Motor neuron (in vitro differentiated cells): ENCODE results near the gene GGNBP2. TPM values are rescaled to one million over a fixed set of nuclear protein-coding genes. Genes with fewer than 3 reads are reported as not detected.
"Not testable (repeated sequence)": the region's sequence is repeated elsewhere in the genome, so short reads cannot be mapped to it uniquely, and the experiment has no call there.

Source experiments
- ATAC-seq, 8 experiments: fragments of 200-7000 bp; cut with Tn5 transposase; replicated peaks in 6 of 8; 2 replicates each; pipeline ENCODE4 v1.8.0; 2021; ENCODE audit warnings: mild to moderate bottlenecking in 8 of 8, moderate library complexity in 8 of 8
- H3K27ac ChIP-seq, 2 donors: fragments of 250-450 bp; sonication (Bioruptor Pico); 2 replicates each; pipeline ENCODE4 v1.9.0; 2021; ENCODE audit warnings: antibody characterized with exemption in 2 of 2, mild to moderate bottlenecking in 2 of 2, moderate library complexity in 1 of 2
- H3K4me1 ChIP-seq, 2 donors: fragments of 250-450 bp; sonication (Bioruptor Pico); replicated peaks in 1 of 2; 2 replicates each; pipeline ENCODE4 v1.6.1; 2021; ENCODE audit warnings: antibody characterized with exemption in 2 of 2, mild to moderate bottlenecking in 2 of 2, moderate library complexity in 1 of 2
- H3K4me3 ChIP-seq, 5 donors: fragments of 250-450 bp; sonication (Bioruptor Pico); 2 replicates each; pipeline ENCODE4 v1.9.0; 2021; ENCODE audit warnings: antibody characterized with exemption in 5 of 5, mild to moderate bottlenecking in 5 of 5, moderate library complexity in 4 of 5
- WGBS, 10 experiments: fragments of 450-650 bp; shearing (Covaris generic); methylation state at CpG; one replicate each; pipeline ENCODE4 v1.0.0; 2022; 5-methylcytosine and 5-hydroxymethylcytosine counted together
- in situ Hi-C, 9 experiments: fragments of 400-800 bp; cut with MboI; loops; one replicate each; pipeline ENCODE4 v1.15.0; 2021; ENCODE audit warnings: low sequenced_read_pairs in 9 of 9, low pct_unique_long_range_greater_than_20kb in 2 of 9; ENCODE audit not compliant: unreplicated experiment in 9 of 9
- total RNA-seq, 8 experiments: library from RNA; unstranded; fragments of 300-600 nt; gene quantifications; 2 replicates each; pipeline versions ENCODE4 v1.2.3 to v1.2.4, GENCODE V29; 2022

Gene GGNBP2
- total RNA-seq, 8 experiments from 2014 or later, result 45.8 to 103 (median 62.8) TPM

DNA sequence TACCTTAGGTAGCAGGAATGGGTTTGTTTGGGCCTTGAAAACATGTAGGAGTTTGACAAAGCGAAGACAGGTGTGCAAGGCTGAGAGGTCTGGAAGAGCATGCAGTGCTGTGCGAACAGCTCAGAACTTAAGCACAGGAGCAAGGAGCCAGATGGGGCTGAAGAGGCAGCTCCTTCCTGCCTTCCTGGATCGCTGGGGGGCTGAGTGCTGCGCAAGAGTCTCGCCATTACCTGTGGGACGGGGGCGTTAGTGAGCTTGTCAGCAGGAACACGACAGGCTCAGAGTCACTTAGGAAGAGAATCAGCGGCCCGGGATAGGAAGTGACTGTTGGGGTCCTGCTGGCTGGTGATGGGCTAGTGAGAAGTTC lies 56.2 kb downstream of the GGNBP2 start:
- peak in 3 of 8 experiments; percentile 6 to 28 (median 6) for ATAC-seq
- Histone ChIP-seq H3K27ac (peak overlapping the region; percentile 54 to 55), H3K4me1 (peaks cover 9 to 12% of the 10 kb centered on the region in 2 donors), H3K4me3 (peak overlapping the region; percentile 46 to 84 (median 80))
- WGBS, 10 experiments, result 0 to 35% (median 14%) methylated on average over 1 to 9 of the region's 10 CpGs; no CpG with 5 or more reads in 3 of the 10 experiments
- in situ Hi-C loops, result loop anchor here in 6 of 9 experiments (25.0 kb wide), 4 partner anchors 461 to 761 kb away; no protein-coding TSS in a partner anchor

- H3K4me1 ChIP-seq, result peaks cover 9 to 12% of the 10 kb centered on the region in 2 donors
- peak within 1 kb of the TSS; percentile 54 to 55 for H3K27ac ChIP-seq
- 0 to 1% (median 0%) methylated on average over 2 to 33 of the region's 60 CpGs; no CpG with 5 or more reads in 5 of the 10 experiments for WGBS, 10 experiments
- peak within 1 kb of the TSS; percentile 46 to 84 (median 80) for H3K4me3 ChIP-seq
- in situ Hi-C loops, result loop anchor here in 6 of 9 experiments (25.0 kb wide), 4 partner anchors 461 to 761 kb away; no protein-coding TSS in a partner anchor
- ATAC-seq, result peak; percentile 85 to 94 (median 92)
These were observed 56.7 kb downstream of the GGNBP2 start, which contains the start of gene MRM1 for GRCh38 chr17:36601303-36602029. Gene MRM1 (plus strand): TSS chr17:36601583. CDS start chr17:36601811, 228 bp downstream.

GRCh38 chr17:36602030-36602748 lies 57.5 kb downstream of the GGNBP2 start:
- Histone ChIP-seq H3K4me1 (peaks cover 9 to 12% of the 10 kb centered on the region in 2 donors), H3K27ac (peak overlapping the region in 1 of 2 donors; percentile 54), H3K4me3 (peak overlapping the region; percentile 46 to 84 (median 80))
- 0 to 3% (median 0%) methylated on average over 3 to 21 of the region's 38 CpGs; no CpG with 5 or more reads in 5 of the 10 experiments for WGBS, 10 experiments
- peak in 5 of 8 experiments; percentile 1 to 3 (median 2) for ATAC-seq
- in situ Hi-C loops, result loop anchor here in 6 of 9 experiments (25.0 kb wide), 4 partner anchors 460 to 760 kb away; no protein-coding TSS in a partner anchor

DNA sequence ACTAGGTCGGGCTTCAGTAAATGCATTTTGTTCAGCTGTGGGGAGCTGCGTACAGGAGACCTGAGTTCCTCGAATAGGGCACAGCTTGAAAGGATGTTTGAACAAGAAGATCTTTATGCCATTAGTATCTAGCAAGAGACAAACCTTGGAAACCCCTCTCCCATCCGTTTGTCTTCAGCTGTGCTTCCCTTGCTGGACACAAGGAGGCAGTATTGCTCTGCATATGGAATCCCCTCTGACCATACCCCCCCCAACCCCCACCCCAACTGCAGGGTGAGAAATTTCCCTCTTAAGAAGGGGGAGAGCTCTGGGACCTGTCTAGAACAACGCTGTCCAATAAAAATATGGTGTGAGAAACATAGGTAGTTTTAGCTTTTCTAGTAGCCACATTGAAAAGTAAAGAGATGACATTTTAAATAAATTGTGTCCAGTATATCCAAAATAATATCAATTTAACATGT lies 58.2 kb downstream of the GGNBP2 start:
- H3K4me1 ChIP-seq, result peaks cover 9 to 12% of the 10 kb centered on the region in 2 donors
- ATAC-seq, result peak in 1 of 8 experiments; percentile 5
- WGBS, 10 experiments, result 0 to 20% (median 7%) methylated on average over 1 to 4 of the region's 5 CpGs; no CpG with 5 or more reads in 6 of the 10 experiments
- no peak overlapping the region for H3K27ac ChIP-seq
- in situ Hi-C loops, result loop anchor here in 6 of 9 experiments (25.0 kb wide), 4 partner anchors 459 to 759 kb away; no protein-coding TSS in a partner anchor
- H3K4me3 ChIP-seq, result peak overlapping the region; percentile 46 to 84 (median 80)

GRCh38 chr17:36605028-36605427 lies 60.3 kb downstream of the GGNBP2 start:
- H3K4me1 ChIP-seq, result peaks cover 9 to 12% of the 10 kb centered on the region in 2 donors
- in situ Hi-C loops, result loop anchor here in 6 of 9 experiments (25.0 kb wide), 4 partner anchors 457 to 757 kb away; no protein-coding TSS in a partner anchor
- not testable (repeated sequence) for H3K4me3 ChIP-seq, ATAC-seq, H3K27ac ChIP-seq
- 85 to 100% (median 100%) methylated on average over 1 to 5 of the region's 5 CpGs; no CpG with 5 or more reads in 3 of the 10 experiments for WGBS, 10 experiments

- H3K4me1 ChIP-seq, result peaks cover 0 to 1% of the 10 kb centered on the region in 2 donors
- WGBS, 10 experiments, result 74 to 93% methylated on average over 5 of the region's 7 CpGs; no CpG with 5 or more reads in 8 of the 10 experiments
- H3K27ac ChIP-seq, result no peak overlapping the region
- in situ Hi-C loops, result loop anchor here in 6 of 9 experiments (25.0 kb wide), 4 partner anchors 454 to 754 kb away; no protein-coding TSS in a partner anchor
- ATAC-seq, result peak in 3 of 8 experiments; percentile 10 to 14 (median 12)
- H3K4me3 ChIP-seq, result no peak overlapping the region
These were observed 63.6 kb downstream of the GGNBP2 start for GRCh38 chr17:36608280-36608679.

- in situ Hi-C loops, result loop anchor here in 6 of 9 experiments (25.0 kb wide), 4 partner anchors 453 to 753 kb away; no protein-coding TSS in a partner anchor
- Histone ChIP-seq H3K4me1 (no peaks in the 10 kb centered on the region), H3K4me3 (no peak overlapping the region), H3K27ac (no peak overlapping the region)
- WGBS, 10 experiments, result 27 to 88% (median 68%) methylated on average over 2 to 15 of the region's 24 CpGs; no CpG with 5 or more reads in 5 of the 10 experiments
- ATAC-seq, result peak in 7 of 8 experiments; percentile 84 to 91 (median 86)
These were observed 64.2 kb downstream of the GGNBP2 start for GRCh38 chr17:36608794-36609497.

GRCh38 chr17:36609498-36609862 lies 64.8 kb downstream of the GGNBP2 start:
- ATAC-seq, result no peak
- Histone ChIP-seq H3K4me1 (no peaks in the 10 kb centered on the region), H3K4me3 (no peak overlapping the region), H3K27ac (no peak overlapping the region)
- 0 to 100% (median 87%) methylated on average over 1 to 5 of the region's 7 CpGs; no CpG with 5 or more reads in 6 of the 10 experiments for WGBS, 10 experiments
- in situ Hi-C loops, result loop anchor here in 6 of 9 experiments (25.0 kb wide), 4 partner anchors 453 to 753 kb away; no protein-coding TSS in a partner anchor

GRCh38 chr17:36610474-36610873 lies 65.8 kb downstream of the GGNBP2 start:
- in situ Hi-C loops, result loop anchor here in 6 of 9 experiments (25.0 kb wide), 4 partner anchors 452 to 752 kb away; no protein-coding TSS in a partner anchor
- Histone ChIP-seq H3K27ac (no peak overlapping the region), H3K4me1 (peaks cover 6 to 7% of the 10 kb centered on the region in 2 donors), H3K4me3 (no peak overlapping the region)
- ATAC-seq, result no peak
- WGBS, 10 experiments, result 66 to 100% (median 95%) methylated on average over 1 to 6 of the region's 6 CpGs; no CpG with 5 or more reads in 5 of the 10 experiments

DNA sequence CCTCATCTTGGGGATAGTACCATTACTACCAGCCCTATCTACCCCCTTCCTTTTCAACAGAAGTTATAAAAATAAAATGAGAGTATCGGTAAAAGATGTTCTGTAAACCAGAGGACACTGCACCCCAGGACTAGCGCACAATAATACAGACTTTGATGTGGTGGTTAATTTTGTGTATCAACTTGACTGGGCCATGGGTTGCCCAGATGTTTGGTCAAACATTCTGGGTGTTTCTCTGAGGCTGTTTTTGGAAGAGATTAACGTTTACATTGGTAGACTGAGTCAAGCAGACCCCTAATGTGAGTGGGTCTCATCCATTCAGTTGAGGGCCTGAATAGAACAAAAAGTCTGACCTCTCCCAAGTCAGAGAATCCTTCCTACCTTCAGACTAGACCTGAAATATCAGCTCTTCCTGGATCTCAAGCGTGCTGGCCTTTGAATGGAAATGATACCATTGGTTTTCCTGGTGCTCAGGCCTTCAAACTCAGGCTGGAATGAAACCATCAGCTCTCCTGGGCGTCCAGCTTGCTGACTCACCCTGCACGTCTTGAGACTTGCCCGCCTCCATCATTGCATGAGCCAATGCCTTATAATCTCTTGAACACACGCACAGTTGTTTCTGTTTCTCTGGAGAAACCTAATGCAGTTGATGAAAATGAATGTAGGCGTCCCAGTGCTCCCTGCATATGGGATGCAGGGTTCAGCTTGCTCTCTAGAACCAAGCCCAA lies 66.8 kb downstream of the GGNBP2 start:
- no peak overlapping the region for H3K4me3 ChIP-seq
- 7 to 100% (median 80%) methylated on average over 1 to 8 of the region's 9 CpGs; no CpG with 5 or more reads in 1 of the 10 experiments for WGBS, 10 experiments
- no peak overlapping the region for H3K27ac ChIP-seq
- ATAC-seq, result peak in 3 of 8 experiments; percentile 29 to 93 (median 39)
- in situ Hi-C loops, result loop anchor here in 6 of 9 experiments (25.0 kb wide), 4 partner anchors 451 to 751 kb away; no protein-coding TSS in a partner anchor
- H3K4me1 ChIP-seq, result peaks cover 6 to 7% of the 10 kb centered on the region in 2 donors

DNA sequence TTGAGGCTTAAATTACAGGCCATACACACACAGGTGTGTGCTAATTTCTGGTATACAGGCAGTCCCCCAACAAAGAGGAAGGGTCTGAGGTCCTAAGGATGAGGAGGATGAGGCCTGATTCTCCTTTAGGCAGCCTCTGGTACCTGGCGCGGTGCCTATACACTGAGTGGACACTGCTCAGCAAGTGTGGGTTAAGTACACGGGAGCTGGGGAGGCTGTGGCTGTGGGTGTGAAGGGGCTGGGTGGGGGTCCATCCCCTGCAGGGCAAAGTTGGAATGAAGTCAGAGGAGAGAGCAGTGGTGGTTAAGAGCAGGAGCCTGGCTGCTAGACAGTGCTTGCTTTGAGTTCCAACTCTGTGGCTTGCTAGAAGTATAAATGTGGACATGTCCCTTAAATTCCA lies 67.6 kb downstream of the GGNBP2 start:
- Histone ChIP-seq H3K4me1 (peaks cover 6 to 7% of the 10 kb centered on the region in 2 donors), H3K27ac (no peak overlapping the region), H3K4me3 (no peak overlapping the region)
- in situ Hi-C loops, result loop anchor here in 6 of 9 experiments (25.0 kb wide), 4 partner anchors 450 to 750 kb away; no protein-coding TSS in a partner anchor
- no CpG with 5 or more reads among the region's 3 CpGs for WGBS, 10 experiments
- no peak for ATAC-seq
